Measurements from ENCODE around the gene CCDC116. TPM values are rescaled to one million over a fixed set of nuclear protein-coding genes. Genes with fewer than 3 reads are reported as not detected.

The CCDC116 gene
- total RNA-seq, 1 donor from 2014 or later, result 1.0 TPM

- Mint-ChIP-seq H3K36me3 (ENCODE audit: low read depth) (peaks cover 12% of the 10 kb centered on the region), H3K9me3 (no peaks in the 10 kb centered on the region), H3K4me3 (no peak overlapping the region), H3K27me3 (no peaks in the 10 kb centered on the region), H3K27ac (no peak overlapping the region), H3K4me1 (peaks cover 22% of the 10 kb centered on the region)
- intact Hi-C loops (cut with micrococcal nuclease), result no loop called here
- DNase-seq (no peak), ATAC-seq (ENCODE audit: low read depth) (no peak)
- no peak for TF ChIP-seq CTCF (IDR thresholded peaks at IDR 0.05)
- ChIA-PET CTCF (interaction anchor here (1.9 kb wide), 1 partner anchor 10 kb away, joined by 5 read pairs; the partner anchor contains the start of gene YDJC), POLR2A (no interaction called here)
Measured at GRCh38 chr22:21639359-21639758, 6.8 kb downstream of the CCDC116 start.

GRCh38 chr22:21640810-21641209 is 8.2 kb downstream of the CCDC116 start:
- no peak for TF ChIP-seq CTCF (IDR thresholded peaks at IDR 0.05)
- Mint-ChIP-seq H3K27me3 (no peaks in the 10 kb centered on the region), H3K27ac (no peak overlapping the region), H3K4me3 (peak overlapping the region; percentile 89), H3K4me1 (peaks cover 22% of the 10 kb centered on the region), H3K36me3 (ENCODE audit: low read depth) (peaks cover 16% of the 10 kb centered on the region), H3K9me3 (no peaks in the 10 kb centered on the region)
- no peak for DNase-seq
- no peak for ATAC-seq (ENCODE audit: low read depth)
- CTCF ChIA-PET, result interaction anchor here (3.7 kb wide), 1 partner anchor 10 kb away, joined by 65 read pairs; the partner anchor contains the start of genes CCDC116 and YDJC
- POLR2A ChIA-PET, result interaction anchor here (1.6 to 3.5 kb wide), 5 partner anchors 10 to 659 kb away, joined by 4 to 110 read pairs (median 7); partner anchors contain the start of genes CCDC116, LZTR1, UBE2L3 and YDJC
- intact Hi-C loops (cut with micrococcal nuclease), result loop anchor here (5.0 kb wide), 1 partner anchor 54 kb away; no protein-coding TSS in a partner anchor

- intact Hi-C loops (cut with micrococcal nuclease), result loop anchor here (5.0 kb wide), 1 partner anchor 54 kb away; no protein-coding TSS in a partner anchor
- CTCF ChIA-PET, result interaction anchor here (1.7 to 3.7 kb wide), 3 partner anchors 11 to 312 kb away, joined by 4 to 65 read pairs (median 6); partner anchors contain the start of genes CCDC116 and YDJC
- ATAC-seq (ENCODE audit: low read depth) (no peak), DNase-seq (no peak)
- Mint-ChIP-seq H3K36me3 (ENCODE audit: low read depth) (peaks cover 20% of the 10 kb centered on the region), H3K4me3 (peak overlapping the region; percentile 89), H3K27ac (peak overlapping the region; percentile 86), H3K9me3 (no peaks in the 10 kb centered on the region), H3K4me1 (peaks cover 23% of the 10 kb centered on the region), H3K27me3 (no peaks in the 10 kb centered on the region)
- TF ChIP-seq CTCF (IDR thresholded peaks at IDR 0.05), result no peak
- POLR2A ChIA-PET, result interaction anchor here (1.3 to 3.5 kb wide), 7 partner anchors 10 to 659 kb away, joined by 3 to 110 read pairs (median 7); partner anchors contain the start of genes CCDC116, LZTR1, PPIL2 and UBE2L3
Measured at GRCh38 chr22:21641417-21641788, 8.8 kb downstream of the CCDC116 start.

GRCh38 chr22:21641789-21642583 is 9.4 kb downstream of the CCDC116 start, which contains the start of gene SDF2L1:
Gene SDF2L1 (plus strand): TSS chr22:21642302. CDS start chr22:21642337, 35 bp downstream.
- Mint-ChIP-seq H3K4me3 (peak within 1 kb of the TSS; percentile 89), H3K36me3 (ENCODE audit: low read depth) (peaks cover 24% of the 10 kb centered on the region), H3K27ac (peak within 1 kb of the TSS; percentile 88), H3K27me3 (no peaks in the 10 kb centered on the region), H3K4me1 (peaks cover 27% of the 10 kb centered on the region), H3K9me3 (no peaks in the 10 kb centered on the region)
- ATAC-seq (ENCODE audit: low read depth) (peak; percentile 95), DNase-seq (peak; percentile 95)
- ChIA-PET POLR2A (interaction anchor here (0.6 to 3.5 kb wide), 10 partner anchors 10 to 660 kb away, joined by 3 to 110 read pairs (median 4); partner anchors contain the start of genes CCDC116, LZTR1, PPIL2 and UBE2L3), CTCF (interaction anchor here (1.2 to 3.7 kb wide), 5 partner anchors 10 to 312 kb away, joined by 3 to 65 read pairs (median 6); partner anchors contain the start of genes CCDC116 and YDJC)
- intact Hi-C loops (cut with micrococcal nuclease), result loop anchor here (1.0 to 5.0 kb wide), 3 partner anchors 10 to 55 kb away; partner anchors contain the start of gene YDJC
- TF ChIP-seq CTCF (IDR thresholded peaks at IDR 0.05), result no peak

Measured in activated B cell treated with CpG ODN at 0.5 μM for 24 hours (primary cell).